ELR (cell line): Measurements from ENCODE around the gene IDS.
"Not testable (repeated sequence)": the region's sequence is repeated elsewhere in the genome, so short reads cannot be mapped to it uniquely, and the experiment has no call there.

Source experiments
- DNase-seq: peaks from one replicate; pipeline ENCODE4 v3.0.0-alpha.2; 2015; ENCODE audit warnings: low read depth

Gene IDS

DNA sequence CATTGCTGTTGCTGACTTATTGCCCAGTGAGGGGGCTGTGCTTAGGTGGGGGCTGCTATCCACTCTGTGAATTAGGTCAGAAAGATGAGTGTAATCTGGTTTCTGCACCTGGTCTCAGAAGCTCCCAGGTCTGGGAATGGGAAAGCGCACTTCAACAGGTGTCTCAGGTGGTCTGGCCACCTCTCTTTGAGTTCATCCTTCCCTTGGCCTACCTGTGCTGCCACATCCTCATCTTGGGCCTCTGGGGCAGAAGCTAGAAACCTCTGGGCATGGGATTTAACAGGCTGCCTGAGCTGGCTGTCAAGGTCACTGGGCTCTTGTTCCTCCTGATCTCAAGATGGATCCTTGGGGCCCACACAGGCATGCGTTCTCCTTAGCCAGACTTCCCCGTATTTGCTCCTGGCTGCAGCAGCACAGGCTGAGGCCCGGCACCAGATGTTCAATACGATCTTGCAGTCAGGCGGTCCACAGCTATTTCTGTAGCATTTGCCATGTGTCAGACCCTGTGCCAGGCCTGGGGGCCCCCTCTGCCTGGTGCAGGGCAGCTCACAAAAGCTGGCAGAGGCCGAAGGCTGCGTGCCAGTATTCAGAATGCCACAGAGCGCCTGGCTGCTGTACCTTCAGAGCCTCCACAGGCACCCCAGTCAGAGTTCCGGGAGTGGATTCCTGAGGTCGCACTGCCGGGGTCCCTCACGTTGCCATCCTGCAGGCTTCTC is 21.4 kb upstream of the IDS start:
- not testable (repeated sequence) for DNase-seq

DNA sequence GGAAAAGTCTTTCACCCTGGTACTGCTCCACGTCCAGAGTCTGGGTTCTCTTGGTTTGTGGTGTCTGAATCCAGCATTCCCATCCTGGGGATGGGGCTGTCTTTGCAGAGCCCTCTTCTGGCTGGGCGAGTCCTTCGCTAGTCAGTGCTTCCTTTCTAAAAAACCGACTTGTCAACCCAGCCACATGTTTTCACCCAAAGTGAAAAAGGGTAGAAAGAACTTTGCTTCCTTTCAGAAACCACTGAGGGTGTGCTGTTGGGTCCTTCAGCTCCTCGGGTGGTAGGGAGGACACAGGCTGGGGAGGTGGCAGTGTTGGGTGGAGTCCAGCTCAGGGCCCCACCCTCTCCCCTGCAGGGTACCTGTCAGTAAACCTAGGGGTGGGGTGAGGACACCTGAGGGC is 20.8 kb upstream of the IDS start:
- DNase-seq, result not testable (repeated sequence)

DNA sequence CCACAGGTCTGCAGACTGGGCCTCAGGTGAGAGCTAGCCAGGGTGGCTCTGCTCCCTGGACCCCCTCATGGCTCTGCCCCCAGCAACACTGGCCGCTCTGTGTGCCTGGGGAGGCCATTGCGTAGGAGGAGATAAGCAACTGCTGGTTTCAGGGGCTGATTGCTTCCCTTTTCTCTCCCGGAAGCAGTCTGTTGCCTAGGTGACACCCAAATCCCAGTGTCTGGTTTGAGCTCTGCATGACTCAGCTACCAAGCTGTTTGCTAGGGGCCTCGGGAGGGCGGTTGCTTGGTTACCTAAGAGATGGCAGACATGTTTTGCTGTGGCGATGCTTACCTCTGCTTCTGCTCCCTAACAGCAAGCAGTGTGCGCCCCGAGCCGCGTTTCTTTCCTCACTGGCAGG is 20.3 kb upstream of the IDS start:
- DNase-seq, result peak; percentile 75

DNA sequence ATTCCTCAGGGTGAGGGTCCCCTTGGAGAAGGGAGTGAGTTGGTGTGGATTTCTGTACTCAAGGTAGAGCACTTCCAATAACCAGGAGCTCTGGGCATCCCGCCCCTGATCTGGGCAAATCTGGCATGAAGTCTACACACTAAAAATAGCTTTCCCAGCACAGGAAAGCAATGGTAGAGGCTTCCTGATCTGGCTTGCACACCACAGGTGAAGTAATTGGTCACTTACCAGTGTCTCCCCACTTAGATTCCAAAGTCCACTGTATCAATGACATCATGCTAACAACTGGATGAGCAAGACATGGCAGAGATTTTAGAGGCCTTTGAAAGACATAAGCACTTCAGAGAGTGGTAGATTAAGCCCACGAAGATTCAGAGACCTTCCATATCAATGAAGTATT is 17.8 kb upstream of the IDS start:
- DNase-seq, result no peak

DNA sequence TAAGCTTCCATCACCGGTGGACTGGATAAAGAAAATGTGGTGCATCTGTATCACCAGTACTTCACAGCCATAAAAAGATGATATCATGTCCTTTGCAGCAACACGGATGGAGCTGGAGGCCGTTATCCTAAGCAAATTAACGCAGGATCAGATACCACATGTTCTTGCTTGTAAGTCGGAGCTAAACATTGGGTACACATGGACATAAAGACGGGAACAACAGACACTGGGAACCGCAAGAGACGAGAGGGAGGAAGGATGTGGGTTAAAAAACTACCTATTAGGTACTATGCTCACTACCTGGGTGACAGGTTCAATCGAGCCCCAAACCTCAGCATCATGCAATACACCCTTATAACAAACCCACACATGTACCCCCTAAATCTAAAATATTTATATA is 16.3 kb upstream of the IDS start:
- DNase-seq, result no peak

DNA sequence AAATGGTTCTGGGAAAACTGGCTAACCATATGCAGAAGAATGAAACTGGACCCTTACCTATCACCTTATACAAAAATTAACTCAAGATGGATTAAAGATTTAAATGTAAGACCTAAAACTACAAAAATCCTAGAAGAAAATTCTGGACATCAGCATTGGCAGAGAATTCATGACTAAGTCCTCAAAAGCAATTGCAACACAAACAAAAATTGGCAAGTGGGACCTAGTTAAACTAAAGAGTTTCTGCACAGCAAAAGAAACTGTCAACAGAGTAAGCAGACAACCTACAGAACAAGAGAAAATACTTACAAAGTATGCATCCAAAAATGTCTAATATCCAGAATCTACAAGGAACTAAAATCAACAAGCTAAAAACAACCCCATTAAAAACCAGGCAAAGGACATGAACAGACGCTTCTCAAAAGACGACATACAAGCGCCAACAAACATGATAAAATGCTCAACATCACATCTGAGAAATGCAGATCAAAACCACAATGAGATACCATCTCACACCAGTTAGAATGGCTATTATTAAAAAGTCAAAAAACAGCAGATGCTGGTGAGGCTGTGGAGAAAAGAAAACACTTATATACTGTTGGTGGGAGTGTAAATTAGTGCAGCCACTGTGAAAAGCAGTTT is 15.7 kb upstream of the IDS start:
- DNase-seq, result not testable (repeated sequence)

DNA sequence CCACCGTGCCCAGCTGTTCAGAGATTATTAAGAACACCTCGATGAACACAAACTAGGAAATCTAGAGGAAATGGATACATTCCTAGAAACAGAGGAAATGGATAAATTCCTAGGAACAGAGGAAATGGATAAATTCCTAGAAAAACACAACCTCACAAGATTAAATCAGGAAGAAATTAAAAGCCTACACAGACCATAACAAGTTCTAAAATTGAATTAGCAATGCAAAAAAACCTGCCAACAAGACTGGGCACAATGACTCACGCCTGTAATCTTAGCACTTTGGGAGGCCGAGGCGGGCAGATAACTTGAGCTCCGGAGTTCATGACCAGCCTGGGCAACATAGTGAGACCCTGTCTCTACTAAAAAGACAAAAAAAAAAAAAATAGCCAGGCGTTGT is 13.1 kb upstream of the IDS start:
- DNase-seq, result no peak

DNA sequence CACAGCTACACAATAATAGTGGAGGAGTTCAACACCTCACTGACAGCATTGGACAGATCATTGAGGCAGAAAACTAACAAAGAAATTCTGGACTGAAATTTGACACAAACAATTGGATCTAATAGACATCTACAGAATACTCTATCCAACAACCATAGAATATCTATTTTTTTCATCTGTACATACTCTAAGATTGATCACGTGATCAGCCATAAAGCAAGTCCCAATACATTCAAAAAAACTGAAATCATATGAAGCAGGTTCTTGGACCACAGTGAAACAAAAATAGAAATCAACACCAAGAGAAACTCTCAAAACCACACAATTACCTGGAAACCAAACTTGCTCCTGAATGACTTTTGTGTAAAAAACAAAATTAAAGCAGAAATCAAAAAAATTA is 12.2 kb upstream of the IDS start:
- DNase-seq, result no peak

DNA sequence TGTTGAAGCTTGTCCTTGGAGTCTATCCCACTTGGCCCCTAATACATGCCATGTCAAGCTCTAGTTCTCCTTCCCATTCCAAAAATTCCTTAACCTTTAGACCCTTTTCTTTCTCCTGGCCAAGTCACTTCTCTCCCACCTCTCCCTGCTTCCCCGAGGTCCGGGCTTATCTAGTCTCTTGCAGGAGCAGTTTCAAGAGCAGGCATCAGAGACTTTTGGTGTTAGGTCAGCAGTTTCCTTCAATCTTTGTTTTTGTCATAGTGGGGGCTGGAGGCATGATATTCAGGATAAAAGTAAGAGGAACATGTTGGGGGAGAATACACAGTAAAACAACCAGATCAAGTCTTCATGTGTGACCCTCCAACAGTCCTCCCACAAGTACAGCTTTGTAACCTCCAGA is 11.5 kb upstream of the IDS start:
- no peak for DNase-seq

DNA sequence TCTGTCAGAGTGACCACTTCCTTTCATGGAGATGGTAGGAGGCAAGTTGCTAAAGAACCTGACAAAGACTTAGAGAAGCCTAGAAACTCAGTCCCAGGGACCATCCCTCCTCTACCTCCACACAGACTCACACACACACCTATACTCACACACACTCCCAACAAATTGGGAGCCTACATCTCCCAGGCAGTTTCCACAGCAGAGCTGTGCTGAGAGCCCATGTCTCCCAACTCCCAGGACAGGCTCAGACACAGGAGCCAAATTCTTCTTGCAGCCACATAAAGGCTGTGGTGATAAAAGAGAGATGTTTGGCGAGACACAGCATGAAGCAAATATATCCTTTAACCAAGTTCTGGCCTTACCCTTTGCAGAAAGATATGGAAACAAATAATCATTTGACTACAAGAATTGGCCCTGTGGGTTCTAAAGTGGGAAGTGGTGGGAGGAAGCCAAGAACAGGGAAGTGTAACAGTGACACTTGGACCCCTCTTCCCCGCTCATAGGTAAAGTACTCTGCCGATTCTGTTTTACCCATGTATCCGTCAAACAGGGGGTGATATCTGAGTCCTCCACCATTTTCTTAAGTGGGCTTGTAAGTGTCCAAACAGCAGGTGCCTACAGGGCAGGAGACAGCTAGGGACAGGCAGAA is 11.0 kb upstream of the IDS start:
- no peak for DNase-seq

DNA sequence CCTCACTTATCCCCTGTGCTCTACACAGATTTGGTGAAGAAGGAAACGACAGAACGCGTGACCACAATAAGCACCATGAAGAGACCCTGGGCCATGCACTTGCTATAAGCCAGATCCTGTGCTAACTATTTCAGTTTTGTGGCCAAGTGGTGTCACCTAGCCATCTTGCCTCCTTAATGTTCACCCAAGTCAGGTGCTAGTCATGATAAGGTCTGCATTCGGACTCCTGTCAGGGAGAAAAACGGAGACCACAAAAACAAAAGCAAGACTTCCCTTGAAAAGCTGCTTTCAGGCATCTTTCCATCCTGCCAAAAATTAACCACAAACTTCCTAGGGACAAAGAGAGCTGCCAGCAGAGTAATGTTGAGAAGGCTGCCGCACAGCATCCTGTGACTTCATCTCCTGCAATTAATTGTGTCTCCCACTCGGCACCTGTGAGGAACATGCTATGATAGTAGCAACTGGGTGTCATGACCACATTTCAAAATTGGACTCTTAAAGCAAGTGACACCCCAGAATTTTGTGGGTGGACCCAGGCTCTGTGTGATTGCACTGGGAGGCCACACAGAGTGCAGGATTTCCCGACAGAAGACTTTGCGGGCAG is 8.8 kb upstream of the IDS start:
- DNase-seq, result no peak

DNA sequence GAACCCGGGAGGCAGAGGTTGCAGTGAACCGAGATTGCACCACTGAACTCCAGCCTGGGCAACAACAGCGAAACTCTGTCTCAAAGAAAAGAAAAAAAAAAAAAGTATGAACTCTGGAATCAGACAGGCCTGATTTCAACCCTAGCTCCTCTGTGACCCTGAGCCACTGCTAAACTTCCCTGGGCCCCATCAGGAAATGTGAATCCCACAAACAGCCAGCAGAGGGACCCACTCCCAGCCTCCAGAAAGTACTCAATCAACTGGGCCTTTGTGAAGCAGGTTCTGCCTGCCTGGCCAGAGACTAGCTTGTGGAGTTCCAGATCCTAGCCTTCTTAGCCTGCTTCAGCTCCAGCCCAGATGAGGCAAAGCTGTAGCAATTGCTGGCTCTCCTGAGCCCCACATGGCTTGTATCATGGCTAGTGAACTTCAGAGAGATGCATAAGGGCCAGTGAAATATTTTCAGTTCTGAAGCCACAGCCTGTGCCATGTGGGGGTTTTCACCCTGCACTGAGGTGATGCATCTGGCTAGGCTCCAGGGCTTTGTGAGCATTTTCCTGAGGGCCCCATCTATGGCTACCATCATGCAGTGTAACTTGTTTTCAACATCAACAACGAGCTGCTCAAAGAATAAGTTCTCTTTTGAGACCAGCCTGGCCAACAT is 7.2 kb upstream of the IDS start:
- peak; percentile 56 for DNase-seq

DNA sequence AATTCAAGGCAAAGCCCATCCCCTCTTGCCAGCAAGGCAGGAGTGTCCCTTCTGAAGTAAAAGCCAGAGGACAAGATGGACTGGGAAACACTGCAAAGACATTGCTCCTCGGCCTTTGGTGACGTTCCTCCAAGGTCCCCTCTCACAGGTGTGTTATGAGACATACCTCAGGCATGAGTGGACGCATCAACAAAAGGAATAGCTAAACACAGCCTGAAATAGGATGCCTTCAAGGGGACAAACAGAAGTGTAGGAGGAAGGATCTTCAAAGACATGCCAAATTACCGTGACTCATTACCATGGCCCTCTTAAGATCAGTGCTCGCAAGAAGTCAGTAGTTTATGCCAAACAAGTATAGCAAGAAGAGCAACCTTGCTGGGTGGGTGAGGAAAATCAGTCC is 6.0 kb upstream of the IDS start:
- DNase-seq, result no peak

DNA sequence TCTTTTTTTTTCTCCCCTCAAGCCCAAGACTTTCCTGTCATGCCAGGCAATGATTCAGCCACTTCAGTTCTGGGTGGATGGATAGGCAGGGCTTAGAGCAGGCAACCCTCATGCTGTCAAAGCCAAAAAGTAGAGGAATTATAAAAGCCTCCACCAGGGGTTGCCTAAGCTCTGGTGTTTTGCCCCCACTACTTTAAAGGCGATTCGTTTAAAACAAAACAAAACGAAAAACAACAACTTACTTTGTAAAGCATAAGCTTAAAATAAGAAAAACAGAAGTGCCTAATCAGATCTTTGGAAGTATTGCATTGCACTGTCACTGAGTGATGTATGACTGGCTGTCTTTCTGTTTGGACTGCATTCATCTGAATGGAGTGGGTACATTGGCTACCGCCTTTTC is 5.3 kb upstream of the IDS start:
- DNase-seq, result peak; percentile 22

DNA sequence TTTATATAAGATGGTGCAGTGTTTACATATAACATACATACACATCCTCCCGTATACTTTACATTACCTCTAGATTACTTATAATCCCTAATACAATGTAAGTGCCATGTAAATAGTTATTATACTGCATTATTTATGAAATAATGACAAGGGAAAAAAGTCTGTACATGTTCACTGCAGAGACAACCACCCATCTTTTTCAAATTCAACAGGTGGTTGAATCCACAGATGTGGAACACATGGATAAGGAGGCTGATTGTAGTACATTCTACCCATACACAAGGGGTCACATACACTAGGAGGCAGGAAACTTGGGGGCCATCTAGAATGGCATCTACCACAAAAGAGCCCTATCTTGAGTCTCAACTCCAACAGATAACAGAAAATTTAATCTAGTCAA is 3.4 kb upstream of the IDS start:
- no peak for DNase-seq

DNA sequence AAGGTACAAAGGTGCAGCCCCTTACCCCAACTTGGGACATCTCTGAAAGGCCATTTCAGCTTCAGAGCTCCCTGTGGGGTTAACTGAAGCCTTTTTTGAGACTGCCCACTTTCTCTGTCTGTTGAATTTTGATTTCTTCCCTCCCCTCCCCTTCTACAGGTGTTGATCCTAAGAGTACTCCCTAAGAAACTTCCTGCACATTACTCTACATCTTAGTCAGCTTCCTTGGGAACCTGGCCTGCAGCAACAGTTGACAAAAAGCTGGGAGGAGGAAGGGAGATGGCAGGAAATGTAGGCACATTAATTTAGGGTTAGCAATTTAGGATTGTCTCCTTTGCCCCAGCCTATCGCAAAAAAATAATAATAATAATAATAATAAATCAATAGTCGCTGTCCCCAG is 1.2 kb upstream of the IDS start:
- no peak for DNase-seq

DNA sequence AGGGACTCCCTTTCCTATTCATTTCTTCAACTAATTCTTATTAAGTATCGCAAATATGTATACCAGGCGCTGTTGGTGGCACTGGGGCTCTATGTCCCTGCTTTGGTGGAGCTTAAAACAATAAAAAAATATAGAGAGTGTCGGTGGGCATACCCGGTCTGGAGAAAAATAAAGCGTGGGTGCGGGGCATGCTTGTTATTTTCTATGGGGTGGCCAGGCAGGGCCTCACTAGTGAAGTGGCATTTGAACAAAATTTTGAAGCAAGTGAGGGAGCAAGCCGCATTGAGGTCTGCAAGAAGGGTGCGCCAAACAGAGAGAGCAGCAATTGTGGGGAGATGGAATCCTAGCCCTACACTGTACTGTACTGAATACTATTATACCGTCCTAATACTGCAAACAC is 565 bp upstream of the IDS start:
- no peak for DNase-seq

DNA sequence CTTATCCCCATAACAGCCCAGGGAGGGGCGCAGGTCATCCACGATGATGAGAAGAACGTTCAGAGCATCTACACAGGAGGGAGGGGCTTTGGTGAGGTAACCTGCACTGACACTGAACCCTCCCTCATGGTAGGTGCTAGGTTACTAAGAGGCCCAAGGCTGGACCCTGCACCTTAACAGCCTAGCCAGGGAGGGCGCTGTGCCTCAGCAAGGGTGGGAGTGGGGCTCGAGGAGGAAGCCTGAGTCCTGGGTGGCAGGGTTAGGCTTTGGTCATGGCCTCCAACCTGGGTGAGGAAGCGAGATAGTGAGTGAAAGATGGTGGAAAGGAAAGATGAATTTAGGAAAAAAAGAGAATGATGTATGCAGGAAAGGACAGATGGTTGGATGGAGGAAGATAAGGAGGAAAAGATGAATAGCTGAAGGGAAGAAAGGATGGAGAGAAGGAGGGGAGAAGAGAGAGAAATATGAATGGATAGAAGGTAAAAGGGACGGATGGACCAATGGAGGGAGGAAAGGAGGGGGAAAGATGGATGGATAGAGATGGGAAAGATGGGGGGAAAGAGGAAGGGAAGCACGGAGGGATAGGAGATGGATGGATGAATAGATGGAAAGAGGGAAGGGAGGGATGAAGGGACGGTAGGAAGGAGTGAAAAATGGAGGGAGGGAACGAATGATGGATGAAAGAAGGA is 736 bp downstream of the IDS start:
- DNase-seq, result peak; percentile 35

DNA sequence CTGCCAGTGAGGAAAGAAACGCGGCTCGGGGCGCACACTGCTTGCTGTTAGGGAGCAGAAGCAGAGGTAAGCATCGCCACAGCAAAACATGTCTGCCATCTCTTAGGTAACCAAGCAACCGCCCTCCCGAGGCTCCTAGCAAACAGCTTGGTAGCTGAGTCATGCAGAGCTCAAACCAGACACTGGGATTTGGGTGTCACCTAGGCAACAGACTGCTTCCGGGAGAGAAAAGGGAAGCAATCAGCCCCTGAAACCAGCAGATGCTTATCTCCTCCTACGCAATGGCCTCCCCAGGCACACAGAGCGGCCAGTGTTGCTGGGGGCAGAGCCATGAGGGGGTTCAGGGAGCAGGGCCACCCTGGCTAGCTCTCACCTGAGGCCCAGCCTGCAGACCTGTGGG is 1.7 kb downstream of the IDS start:
- DNase-seq, result peak; percentile 40

DNA sequence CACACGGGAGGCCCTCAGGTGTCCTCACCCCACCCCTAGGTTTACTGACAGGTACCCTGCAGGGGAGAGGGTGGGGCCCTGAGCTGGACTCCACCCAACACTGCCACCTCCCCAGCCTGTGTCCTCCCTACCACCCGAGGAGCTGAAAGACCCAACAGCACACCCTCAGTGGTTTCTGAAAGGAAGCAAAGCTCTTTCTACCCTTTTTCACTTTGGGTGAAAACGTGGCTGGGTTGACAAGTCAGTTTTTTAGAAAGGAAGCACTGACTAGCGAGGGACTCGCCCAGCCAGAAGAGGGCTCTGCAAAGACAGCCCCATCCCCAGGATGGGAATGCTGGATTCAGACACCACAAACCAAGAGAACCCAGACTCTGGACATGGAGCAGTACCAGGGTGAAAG is 2.2 kb downstream of the IDS start:
- DNase-seq, result not testable (repeated sequence)

DNA sequence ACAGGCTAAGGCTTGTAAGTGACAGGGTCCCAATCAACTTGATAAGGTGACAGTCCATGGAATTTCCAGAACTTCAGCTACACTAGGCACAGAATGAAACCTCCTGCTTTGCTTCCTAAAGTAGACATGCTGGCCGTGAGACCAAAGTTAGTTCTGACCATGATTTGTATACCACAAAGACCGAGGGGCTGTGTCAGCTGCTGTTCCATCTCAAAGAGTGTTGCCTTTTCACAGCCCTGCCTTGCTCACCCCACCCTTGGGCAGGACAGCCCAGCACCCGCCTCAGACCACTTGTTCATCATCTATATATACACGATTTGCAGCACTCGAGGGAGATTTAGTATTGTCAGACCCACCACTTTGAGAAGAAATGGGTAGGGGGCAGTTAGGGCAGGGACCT is 5.3 kb downstream of the IDS start:
- no peak for DNase-seq

DNA sequence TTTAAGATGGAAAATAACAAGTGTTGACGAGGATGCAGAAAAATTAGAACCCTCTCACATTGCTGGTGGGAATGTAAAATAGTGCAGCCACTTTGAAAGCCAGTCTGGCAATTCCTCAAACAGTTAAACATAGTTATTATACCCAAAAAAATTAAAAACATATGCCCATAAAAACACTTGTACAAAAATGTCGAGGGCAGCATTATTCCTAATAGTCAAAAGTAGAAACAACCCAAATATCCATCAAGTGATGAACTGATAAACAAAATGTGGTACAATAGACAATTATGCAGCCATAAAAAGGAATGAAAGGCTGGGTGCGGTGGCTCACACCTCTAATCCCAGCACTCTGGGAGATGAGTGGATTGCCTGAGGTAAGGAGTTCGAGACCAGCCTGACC is 6.3 kb downstream of the IDS start:
- DNase-seq, result no peak
